ENCODE results near the gene MSL1.
A peak's percentile ranks its signal among the peaks of the same experiment; 100 is the strongest.

Gene MSL1

DNA sequence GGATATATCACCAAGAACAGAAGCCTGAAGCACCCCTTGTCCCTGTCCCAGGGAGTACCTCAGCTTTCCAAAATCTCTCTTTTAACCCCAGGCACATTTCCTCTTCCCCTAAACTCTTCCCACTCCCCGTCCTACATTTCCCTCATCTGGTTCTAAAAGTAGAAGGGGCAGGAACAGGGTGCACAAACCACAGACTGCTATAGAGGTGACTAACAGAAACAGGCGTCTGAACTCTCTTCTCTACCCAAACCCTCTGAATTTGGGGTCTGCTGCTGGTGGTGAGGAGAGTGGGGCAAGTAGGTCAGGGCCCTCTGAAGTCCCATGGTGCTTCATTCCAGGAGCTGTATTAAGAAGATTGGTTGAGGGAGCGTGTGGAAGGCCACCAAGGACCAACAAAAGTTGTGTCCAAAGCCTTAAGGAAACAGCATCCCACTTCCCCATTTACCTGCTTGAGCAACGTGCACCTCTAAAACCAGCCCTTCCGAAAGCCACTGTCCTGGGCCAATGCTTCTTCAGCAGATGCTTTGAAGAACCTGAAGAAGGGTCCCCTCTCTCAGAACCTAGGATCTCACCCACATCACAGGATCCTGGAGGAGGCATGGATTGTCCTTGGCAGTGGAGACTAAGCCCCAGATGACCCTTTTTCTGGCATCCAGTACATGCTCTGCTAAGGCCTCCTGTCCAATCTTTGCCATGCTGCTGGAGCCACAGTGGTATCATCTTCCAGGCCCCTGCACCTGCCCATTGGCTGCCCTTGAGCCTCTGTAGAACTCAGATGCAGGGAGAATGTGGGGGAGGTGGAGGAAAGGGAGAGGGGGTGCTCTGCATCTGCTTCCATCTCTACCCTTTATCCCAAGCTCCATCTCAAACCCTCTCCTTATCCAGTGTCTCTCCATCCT lies 15.7 kb upstream of the MSL1 start:
- no peak for DNase-seq (ENCODE audit: low spot score)

DNA sequence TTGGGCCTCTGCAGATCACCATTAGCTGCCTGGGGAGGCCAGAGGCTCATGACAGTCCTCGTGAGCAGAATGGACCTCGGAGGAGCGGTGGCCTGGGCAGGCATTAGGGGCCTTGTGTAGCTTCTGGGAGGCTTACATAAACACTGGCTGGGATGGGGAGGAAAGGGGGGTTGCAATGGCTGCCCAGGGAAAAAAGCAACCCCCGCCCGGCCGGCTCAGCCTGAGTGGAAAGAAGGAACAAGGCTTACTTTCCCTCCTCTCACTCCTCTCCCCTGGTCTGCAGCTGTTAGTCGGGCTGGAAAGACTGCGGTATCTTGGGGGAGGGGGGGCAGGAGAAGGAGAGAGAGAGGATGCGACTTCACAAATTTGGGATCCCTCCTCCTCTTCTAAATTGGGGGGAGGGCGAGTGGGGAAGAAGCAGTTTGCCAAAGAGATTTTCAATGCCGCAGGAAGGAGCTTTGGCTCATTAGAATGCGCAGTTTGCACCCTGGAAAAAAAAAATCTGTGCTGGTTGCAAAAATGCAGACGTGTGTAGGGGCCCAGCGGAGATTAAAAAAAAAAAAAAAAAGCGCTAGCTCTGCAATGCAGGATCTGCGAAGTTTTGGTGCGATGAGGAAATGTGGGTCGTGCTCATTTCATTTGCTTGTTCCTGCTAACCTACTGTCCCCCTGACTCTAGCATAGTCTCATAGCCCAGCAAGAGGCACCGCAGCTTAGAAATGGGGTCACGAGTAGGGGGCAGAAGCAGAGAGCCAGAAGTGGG lies 14.8 kb upstream of the MSL1 start:
- DNase-seq (ENCODE audit: low spot score): peak; percentile 55

DNA sequence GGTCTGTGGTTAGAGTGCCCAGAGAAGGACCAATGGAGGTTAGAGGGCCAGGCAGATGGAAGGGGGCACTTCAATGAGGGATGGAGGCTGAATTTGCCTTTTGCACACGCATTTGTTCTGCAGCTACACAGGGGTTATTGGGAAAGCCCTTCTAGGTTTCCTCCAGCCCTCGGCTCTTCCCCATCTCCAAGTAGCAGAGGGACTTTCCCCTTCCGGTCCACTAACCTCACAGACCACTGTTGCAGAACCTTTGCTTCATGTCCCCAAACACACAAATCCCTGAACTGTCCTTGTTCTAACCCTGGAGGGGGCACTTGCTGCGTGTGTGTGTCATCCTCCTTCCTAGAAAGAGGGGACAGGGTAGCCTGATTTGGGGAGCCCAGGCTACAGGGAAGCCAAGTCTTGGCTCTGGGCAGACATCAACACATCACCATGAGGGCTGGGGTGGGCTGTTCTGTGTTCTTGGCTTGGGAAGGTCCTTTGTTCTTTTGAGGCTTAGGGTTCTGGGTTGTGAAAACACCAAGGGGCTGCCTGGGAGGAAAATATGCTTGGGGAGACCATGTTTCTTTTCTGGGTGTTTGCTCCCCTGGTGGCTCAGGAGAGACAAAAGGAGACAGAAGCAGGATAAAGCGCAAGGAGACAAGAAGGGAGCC lies 14.1 kb upstream of the MSL1 start:
- peak; percentile 59 for DNase-seq (ENCODE audit: low spot score)

DNA sequence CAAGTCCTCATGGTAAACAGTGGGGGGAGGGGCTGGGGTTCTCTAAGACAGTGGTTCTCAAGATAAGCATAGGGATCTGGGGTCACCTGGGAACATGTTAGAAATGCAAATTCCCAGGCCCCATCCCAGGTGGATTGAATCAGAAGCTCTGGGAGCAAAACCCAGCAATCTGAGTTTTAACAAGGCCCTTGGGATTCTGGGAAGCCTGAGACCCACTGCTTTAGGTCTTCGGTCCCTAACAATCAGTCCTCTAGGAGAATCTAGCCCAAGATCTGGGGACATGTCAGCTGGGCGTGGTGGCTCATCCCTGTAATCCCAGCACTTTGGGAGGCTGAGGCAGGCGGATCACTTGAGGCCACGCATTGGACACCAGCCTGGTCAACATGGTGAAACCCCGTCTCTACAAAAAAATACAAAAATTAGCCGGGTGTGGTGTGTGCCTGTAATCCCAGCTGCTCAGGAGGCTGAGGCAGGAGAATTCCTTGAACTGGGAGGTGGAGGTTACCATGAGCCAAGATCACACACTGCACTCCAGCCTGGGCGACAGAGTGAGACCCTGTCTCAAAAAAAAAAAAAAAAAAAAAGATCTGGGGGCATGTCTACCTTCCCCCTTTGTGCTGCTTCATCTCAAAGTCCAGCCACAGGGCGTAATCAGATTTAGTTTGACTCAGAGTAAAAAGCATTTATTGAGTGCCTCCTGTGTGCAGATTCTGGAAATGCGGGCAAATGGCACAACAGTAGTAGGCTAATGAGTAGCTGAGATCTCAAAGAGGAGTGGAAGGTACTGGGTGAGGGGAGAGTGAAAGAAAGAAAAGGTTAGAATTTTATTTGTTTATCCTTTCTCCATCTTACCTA lies 12.6 kb upstream of the MSL1 start:
- DNase-seq (ENCODE audit: low spot score): no peak

DNA sequence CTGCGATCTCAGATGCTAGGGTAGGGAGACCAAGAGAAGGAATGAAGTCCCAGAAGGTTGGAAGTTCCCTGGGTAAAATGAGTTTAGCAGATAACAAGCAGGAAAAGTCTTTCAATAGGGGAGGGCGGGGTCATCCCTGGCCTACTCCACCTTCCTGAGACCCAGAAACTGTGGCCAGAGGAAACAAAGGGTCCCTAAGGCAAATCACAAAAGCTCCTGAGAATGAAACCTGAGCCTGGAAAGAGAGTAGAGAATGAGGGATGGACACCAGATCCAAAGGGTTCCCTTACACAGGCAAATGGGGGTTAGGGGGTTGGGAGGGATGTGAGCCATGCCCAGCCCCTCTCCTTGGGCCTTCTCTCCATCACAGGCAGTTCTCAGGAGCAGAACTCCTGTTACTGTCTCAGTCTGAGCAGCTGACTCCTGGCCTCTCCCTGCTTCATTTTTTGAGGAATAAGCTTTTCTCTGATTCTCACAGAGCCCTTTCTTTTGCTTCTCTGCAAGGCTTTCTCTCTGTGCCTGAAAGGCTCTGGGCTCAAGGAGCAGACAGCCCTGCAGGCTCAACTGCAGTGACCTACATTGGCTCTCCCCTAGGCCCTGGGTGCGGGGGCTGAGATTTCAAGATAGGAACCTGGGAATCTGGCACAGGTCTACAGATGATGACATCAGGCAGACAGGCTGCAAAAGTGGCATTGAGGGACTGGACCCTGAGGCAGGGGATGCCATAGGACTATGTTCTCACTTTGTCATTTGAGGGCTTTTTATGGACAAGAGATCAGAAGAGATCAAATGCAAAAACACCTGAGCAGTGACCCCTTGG lies 11.5 kb upstream of the MSL1 start:
- DNase-seq (ENCODE audit: low spot score): no peak

DNA sequence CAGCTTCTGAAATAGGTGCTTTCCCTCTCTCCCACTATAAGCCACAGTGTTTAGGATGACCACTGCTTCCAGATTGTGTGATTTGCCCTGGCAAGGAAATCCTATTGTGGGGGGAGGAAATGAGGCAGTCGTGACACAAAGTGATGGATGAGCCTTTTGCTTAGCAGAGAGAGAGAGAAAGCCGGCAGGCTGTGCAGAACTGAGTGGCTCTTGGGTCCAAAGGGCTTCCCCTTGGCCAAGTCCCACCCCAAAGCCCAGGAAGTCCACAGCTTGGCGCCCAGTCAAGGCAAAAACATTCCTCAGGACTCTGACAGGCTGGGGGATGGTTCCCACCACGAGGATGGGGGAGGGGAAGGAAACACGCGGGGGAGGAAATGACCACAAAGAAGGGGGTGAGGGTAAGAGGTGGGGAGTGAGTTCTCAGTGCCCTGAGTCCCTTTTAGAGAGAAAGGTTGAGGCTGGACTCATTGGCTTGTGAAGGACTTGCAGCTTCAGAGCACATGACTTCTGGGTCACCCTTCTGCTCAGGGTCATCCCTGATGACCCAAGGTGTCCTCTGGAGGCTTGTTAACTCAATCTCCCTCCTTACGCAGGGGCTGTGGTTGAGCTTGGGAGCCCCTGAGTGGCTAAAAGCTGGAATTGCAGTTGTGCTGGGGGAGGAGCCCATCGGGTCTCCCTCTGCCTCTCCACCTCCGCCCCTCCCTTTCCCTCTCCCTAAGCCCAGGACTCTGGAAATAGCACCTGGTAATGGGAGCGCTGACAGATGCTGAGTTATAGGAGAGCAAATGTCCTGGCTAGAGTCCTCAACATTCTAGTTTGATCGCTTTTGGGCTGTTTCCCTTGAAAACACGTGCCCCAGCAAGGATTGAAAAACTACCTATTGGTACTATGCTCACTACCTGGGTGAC lies 10.3 kb upstream of the MSL1 start:
- DNase-seq (ENCODE audit: low spot score): peak; percentile 91

DNA sequence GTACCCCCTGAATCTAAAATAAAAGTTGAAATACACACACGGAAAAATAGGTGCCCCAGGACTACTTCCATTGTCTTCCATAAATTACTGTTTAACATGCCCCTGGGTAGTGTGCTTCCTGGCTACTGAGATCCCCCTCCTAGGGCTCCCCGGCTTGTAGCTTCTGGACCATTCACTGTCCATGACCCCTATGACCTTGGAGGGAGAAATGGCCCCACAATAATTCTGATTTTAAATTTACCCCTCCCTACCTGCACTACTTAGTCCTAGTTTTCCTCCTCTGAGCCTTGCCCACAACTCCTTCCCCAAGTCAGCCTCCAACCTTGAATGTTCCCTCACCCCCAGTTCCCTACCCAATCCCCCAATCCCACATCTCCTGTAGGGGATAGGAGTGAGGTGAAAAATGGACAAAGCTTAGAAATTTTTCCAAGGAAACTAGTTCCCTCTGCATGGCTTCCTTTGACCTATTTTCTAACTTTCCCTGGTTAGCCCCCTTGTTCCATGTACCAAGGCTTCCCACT lies 9.5 kb upstream of the MSL1 start:
- DNase-seq (ENCODE audit: low spot score): no peak

DNA sequence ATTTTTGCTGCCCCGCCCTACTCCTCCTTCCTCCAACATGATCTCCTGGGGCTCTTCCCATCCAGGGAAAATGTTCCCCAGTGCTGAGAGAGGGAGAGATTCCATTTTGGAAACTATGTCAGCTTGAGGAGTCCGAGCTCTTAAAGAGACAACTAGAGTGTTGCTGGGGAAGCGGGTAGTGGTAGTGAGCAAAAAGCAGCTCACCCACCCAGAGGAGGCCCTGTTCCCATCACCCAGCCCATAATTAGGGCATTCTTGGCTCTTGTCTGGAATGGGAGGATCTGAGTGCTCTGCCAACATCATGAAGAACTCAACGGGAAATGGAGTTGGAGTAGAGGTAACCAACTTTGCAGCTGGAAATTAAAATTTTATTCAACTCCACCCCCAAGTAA lies 9.1 kb upstream of the MSL1 start:
- no peak for DNase-seq (ENCODE audit: low spot score)

DNA sequence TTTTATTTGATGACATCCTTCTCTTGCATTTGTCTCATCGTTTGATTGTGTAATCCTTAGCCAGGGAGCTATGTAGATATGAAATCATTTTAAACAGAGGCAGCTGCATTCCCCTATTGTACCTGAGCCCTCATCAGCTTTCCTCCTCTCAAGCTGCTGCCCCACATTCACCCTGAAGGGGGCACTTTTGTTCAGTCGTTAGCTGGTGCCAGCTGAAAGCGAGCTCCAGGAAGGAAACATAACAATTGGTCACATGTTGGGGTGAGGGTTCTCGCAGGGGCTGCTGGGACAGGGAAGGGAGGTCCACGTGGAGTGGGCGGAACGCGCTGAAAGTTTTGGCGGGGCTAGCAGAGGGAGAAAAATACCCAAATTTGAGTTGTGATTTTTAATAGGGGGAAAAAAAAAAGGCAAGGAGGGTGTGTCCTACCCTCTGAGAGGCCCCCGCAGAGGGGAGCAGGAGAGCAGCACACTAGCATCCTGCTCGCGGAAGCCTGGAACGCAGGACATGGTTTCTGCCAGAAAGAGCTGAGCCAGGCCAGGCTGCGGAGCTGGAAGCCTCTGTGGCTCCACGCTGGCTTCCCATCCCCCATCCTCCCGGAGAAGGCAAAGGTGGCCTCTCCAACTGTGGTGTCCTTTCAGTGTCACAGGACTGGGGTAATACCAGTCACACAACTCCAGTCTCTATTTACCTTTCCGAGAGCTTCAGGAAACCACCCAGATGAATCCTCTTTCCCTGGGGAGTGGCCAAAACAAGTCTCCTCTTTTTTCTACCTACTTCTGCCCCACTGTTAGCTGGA lies 8.5 kb upstream of the MSL1 start:
- DNase-seq (ENCODE audit: low spot score): peak; percentile 95

DNA sequence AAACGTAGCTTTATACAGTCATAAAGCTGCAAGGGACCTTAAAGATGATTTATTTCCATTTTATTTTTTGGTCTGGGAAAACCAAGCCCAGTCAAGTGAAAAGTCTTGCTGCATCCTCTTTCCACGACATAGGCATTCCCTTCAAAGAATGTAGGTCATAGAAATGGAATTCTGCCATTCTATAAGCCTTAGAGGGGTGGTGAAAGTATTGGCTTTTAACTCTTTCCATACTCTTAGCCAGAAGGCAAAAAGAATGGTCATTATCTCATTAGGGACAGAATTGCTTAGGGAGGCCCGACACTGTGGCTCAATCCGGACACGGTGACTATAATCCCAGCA lies 7.9 kb upstream of the MSL1 start:
- no peak for DNase-seq (ENCODE audit: low spot score)

DNA sequence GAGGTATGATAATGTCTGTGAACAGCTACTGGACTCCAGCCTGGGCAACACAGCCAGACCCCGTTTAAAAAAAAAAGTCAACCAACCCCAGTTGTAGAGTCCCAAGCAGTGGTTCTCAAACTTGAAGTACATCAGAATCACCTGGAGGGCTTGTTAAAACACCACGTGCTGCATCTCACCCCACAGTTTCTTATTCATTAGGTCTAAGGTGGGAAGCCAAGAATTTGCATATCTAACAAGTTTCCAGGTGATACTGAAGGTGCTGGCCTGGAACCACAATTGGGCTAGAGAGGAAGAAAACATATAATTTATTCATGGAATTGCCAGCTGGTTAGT lies 6.7 kb upstream of the MSL1 start:
- no peak for DNase-seq (ENCODE audit: low spot score)

DNA sequence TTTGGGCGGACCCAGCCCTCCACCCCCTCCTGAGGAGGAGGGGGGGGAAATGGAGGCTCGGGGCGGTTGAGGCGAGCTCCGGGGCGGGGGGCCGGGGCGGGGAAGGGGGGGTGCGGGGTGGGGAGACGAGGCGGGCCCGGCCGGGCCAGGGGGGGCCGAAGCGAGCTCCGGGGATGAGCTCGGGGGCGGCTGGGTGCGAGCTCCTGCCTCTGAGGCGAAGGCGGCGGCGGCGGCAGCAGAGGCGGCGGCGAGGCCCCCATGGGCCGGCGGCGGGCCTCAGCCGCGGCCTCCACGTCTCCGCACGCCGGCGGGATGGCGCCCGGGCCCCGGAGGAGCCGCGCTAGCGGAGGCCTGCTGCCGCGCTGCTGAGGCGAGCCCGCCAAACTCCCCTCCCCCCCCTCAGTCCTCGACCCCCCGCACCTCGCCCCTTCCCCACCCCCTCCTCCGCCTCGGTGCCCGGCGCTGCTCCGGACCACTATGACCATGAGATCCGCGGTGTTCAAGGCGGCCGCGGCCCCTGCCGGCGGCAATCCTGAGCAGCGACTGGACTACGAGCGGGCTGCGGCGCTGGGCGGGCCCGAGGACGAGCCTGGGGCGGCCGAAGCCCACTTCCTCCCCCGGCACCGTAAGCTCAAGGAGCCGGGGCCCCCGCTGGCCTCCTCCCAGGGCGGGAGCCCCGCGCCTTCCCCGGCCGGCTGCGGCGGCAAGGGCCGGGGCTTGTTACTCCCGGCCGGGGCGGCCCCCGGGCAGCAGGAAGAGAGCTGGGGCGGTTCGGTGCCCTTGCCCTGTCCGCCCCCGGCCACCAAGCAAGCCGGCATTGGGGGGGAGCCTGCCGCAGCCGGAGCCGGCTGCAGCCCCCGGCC lies 596 bp downstream of the MSL1 start:
- DNase-seq (ENCODE audit: low spot score): no peak

DNA sequence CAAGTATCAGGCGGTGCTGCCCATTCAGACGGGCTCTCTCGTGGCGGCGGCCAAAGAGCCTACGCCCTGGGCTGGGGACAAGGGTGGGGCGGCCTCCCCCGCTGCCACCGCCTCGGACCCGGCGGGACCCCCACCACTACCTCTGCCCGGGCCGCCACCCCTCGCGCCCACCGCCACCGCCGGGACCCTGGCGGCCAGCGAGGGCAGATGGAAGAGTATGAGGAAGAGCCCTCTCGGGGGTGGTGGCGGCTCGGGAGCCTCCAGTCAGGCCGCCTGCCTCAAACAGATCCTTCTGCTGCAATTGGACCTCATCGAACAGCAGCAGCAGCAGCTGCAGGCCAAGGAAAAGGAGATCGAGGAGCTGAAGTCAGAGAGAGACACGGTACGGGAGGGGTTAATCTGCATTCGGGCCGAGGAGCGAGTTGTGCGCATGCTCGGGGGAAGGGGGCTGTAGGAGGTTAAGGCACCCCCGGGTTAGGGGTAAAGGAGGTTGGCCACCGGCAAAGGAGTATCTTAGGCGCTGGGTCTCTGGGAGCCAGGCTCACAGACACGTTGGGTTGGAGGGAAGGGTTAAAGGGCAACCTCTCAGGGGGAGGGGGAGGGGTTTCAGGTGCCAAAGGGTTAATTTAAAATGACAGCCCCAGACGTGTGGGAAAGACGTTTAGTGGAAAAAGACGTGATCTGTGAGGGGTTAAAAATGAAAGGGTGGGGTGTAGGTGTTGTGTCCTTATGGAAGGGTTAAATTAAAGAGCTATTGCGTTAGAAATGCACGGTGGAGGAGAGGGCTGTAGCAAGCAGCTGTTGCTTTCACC lies 1.4 kb downstream of the MSL1 start:
- DNase-seq (ENCODE audit: low spot score): no peak

DNA sequence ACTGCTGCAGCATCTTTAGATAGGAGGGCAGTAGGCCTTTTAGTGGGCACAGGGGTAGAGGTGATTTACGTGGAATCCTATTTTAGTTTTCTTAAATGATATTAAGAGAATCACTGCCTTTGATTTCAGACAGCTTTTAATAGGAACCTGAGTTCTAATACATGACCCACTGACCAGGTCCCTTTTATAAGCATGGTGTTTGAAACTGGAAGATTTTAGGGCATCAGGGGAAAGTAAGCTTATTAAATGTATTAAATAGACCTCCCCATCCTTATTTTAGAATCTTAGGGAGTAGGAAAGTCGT lies 2.0 kb downstream of the MSL1 start:
- DNase-seq (ENCODE audit: low spot score): no peak

DNA sequence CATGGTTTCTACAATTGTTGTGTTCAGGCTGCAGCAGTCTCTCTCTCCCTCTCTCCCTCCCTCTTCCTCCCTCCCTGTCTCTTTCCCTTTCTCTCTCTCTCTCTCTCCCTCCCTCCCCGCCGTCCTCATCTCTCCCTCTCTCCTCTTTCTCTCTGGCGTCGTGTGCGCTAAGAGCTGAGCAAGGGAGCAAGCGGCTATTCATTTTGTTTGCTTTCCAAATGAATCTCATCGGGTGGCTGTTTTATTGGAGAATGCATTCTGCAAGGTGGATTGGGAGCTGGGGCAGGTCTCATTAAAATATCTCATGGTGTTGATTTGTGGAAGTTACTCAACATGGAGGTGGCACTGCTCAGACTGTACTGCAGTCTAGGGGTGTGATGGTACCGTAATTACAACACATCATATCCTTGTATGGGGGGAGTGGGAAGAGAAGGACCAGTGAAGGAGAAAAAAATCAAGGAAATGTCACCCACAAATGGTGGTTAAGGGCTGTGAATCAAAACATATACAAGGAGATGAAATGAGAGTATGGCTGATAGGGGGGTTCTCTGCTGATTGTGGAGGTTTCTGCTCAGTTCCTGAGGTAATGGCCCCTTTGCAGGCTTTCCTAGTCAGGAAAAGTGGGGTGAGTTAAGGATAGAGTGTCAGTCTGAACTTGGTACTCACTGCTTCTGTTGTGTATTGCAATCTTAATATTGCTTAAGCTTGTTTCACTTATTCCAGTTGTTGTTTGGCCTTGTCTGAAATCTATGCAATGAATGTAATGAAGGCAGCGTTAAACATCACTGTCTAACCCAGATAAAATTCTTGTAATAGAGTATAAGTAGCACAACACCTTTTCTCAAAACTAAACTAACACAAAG lies 2.7 kb downstream of the MSL1 start:
- no peak for DNase-seq (ENCODE audit: low spot score)

DNA sequence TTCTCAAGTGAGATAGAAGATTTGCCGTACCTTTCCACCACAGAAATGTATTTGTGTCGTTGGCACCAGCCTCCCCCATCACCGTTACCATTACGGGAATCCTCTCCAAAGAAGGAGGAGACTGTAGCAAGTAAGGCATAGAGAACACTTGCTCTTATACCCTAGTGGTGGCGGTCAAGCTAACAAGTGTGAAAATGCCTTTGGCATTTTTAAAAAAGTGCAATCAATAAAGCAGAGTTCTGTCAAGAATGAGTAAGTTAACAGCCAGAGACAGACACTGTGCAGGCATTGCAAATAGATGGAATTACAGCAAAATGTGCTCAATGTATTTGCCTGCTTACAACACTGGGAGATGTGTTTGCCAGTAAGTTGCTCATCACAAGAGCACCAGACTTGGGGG lies 7.7 kb downstream of the MSL1 start:
- no peak for DNase-seq (ENCODE audit: low spot score)

All from globus pallidus (tissue), 1 donor.